ENCODE data around the gene CYGB.

The CYGB gene

GRCh38 chr17:76479515-76480060, 57.9 kb downstream of the CYGB start:
- DNase-seq = no peak

DNA sequence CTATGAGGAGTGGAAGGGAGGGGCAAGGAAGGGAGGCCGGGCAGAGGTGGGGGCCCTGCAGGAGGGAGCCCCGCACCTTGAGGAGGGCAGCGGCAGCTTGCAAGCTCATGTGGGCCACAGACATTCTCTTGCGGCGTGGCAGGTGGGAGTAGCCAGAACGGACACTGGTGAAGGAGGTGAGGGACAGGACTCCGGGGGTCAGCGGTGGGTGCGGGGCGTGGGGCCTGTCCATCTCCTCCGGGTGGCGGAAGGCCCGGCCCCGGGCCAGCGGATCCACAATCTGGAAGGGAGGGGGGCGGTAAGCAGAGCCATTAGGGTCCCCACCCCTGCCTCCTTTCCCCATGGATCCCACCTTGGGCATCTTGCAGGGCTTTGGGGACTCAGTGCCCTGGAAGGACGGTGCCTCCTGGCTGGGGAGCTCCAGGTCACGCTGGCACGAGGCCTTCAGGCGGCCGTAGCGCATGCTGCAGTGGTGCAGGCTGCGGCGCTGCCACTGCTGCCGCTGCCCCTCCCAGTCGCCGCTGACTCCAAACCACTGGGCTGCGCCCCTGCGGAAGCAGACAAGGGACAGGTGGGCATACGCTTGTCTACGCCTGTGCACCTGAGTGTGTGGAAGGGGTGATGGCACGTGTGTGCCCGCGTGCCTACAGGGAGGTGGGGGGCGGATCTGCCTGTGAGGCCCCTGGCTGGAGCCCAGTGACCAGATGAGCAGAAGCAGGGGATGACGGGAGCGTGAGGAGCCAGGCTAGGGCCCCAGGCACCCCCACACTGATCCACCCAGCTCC, 58.6 kb downstream of the CYGB start:
- no peak for DNase-seq

DNA sequence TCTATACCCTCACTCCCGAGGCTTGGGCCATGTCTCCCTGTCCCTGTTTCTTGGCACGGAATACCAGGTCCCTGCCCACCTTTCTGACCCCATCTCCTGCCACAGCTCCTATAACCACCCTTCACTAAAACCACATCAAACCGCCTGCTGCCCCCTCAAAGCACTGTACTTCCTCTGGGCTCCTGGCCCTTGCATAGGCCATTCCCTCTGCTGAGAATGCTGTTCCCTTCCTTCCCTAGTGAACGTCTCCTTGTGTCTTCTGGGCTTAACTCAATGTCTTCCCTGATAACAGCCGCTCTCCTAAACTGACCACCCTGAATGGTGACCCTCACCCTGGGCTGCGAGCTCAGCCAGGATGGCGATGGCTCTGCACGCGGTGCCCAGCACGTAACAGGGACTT, 59.4 kb downstream of the CYGB start:
- DNase-seq = no peak

DNA sequence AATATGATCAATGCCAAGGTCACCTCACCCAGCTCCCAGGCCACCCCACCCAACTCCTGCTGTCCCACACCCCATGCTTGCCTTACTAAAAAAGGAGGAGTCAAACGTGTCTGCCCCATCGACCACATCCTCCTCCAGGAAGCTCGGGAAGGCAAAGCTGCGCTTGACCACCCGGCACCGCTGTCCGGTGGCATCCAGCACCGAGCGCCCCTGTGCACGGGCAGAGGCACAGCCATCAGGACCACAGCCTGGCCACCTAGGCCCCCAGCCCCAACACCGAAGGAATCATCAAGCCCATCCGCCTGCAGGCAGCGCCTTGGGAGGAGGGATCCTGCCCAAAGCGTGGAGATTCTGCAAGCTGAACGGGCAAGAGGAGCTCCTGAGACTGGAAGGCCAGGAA, 59.9 kb downstream of the CYGB start:
- DNase-seq = no peak
